M059J (cell line): Measurements from ENCODE around the gene ALDH1A2. TPM values are rescaled to one million over a fixed set of nuclear protein-coding genes. Genes with fewer than 3 reads are reported as not detected.

Experiments used
- DNase-seq: peaks from one replicate; pipeline ENCODE4 v3.0.0-alpha.2; 2012; ENCODE audit warnings: low read depth
- total RNA-seq: library from RNA; depleted of rRNA; stranded (reverse); fragments of >200 nt; shearing (Covaris generic); gene quantifications from 2 replicates; pipeline ENCODE4 v1.2.3, GENCODE V29; 2014

ALDH1A2 gene
- total RNA-seq, 1 experiment from 2014 or later: 0.17 TPM

DNA sequence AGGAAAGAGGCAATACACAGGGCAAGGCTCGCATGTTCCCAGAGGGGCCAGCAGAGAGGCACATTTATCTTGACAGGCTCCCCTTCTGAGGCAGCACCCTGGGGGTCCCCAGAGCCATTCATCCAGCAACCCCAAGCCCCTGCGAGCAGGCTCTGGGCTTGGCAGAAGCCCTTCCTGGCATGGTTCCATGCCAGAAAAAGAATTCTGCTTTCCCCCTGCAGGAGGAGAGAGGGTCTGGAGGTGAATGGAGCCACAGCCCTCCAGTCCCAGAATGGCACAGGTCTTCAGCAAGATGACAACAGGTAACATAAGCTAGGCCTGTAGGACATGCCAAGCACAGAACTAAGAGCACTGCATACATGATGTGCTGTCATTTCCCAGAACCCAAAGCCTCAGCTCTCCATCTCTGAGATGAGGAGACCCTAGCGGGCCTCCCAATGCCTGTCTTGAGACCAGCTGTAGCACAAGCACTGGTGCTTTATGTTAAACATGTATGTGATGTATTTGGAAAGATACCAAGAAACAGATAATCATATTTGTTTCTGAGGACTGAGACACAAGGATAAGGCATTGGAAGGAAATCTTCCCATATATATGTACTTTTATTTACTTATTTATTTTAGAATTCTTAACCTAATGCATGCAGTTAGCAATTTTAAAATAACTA, 121.6 kb downstream of the ALDH1A2 start:
- DNase-seq: no peak

DNA sequence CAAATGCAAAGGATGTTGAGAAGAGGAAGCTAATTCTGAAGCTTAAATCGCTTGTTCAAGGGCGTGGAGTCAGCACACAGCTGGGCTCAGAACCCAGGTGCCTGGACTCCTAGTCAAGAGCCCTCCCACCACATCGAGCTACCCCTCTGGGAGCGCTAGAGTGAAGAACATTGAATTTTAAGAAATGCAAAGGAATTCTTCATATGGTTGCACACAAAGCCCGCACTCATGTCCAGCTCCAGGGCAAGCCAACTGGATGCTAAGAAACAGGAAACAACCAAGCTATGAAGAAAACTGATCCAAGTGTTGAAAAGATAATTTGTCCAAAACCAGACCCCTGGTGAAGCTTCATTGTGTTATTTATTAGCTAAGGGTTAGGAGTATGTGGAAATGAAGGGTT, 122.3 kb downstream of the ALDH1A2 start:
- no peak for DNase-seq

DNA sequence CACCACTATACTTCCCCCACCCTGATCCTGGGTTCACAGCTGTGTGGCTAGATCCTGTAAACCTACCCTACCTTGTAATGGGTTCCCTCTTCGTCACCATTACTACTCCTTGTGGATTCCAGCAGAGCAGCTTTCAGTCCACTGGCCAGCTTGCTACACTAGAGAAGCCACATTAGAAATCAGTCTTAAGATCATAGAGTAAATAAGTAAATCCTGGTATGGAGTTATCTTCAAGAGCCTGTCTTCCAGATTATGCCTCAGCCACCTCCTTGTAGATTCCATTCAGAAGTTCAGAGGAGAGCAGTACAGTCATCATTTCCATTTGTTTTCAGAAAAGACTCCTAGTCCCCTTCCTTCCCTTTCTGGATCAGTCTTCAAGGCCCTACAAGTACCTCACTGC, 123.7 kb downstream of the ALDH1A2 start:
- no peak for DNase-seq

- DNase-seq: no peak
These were observed 133.2 kb downstream of the ALDH1A2 start for GRCh38 chr15:57932348-57932747.

GRCh38 chr15:57931570-57931969, 133.9 kb downstream of the ALDH1A2 start:
- DNase-seq: no peak

- DNase-seq: no peak
These were observed 138.3 kb downstream of the ALDH1A2 start for GRCh38 chr15:57927091-57927631.

DNA sequence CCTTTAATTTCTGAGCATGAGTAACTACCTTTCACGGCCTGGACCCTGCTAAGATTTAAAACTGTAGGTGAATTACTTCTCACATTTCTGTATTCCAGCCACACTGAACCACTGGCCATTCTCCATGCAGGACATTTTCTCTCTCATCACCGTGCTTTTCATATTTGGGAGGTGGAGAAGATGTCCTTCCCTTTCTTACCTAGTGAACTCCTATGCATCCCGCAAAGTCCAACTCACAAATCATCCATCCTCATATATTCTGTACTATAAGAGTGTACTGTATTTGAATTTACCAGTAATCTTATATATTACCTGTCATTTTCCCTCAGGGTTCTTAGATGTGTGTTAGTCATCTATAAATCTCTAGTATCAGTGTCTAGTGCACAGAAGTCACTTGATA, 139.9 kb downstream of the ALDH1A2 start:
- DNase-seq: no peak

DNA sequence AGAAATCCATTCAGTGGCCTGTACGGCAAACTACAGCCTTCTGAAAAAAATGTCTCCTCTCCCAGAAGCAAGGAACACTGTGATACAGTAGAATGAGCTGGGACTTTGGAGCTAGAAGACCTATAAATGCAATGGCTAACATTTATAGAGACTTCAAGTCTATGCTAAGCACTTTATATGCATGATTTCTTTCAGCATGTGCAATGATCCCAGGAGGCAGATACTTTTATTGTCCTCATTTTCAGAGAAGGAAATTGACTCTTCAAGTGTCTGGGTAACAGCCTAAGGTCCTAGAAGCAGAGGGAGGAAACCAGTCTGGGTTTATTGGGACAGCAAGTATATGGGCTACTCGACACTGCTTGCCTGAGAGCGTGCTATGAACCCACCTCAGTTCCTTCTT, 140.9 kb downstream of the ALDH1A2 start:
- no peak for DNase-seq

DNA sequence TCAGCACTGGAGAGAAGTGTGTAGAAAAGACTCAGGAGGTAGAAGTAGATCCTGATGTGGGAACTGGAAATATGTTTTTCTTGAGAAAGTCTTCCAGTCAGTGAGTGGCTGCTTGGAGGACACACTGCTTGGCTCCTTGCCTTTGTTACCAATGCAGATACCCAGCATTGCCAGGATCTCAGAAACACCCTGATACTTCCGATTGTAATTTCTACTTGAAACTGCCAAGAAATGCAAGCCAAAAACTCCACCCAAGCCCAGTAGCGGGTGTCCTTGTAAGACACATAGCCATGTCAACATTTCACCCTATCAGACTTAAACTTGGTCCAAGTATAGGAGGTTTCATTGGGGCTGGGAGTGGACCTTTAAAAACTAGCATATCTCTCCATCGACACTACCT, 141.8 kb downstream of the ALDH1A2 start:
- DNase-seq: no peak

- DNase-seq: no peak
These were observed 142.2 kb downstream of the ALDH1A2 start for GRCh38 chr15:57923306-57923705.

- peak; percentile 66 for DNase-seq
These were observed 142.7 kb downstream of the ALDH1A2 start for GRCh38 chr15:57922776-57923175.

- DNase-seq: peak; percentile 40
These were observed 144.1 kb downstream of the ALDH1A2 start for GRCh38 chr15:57921371-57921770.

GRCh38 chr15:57920911-57921310, 144.6 kb downstream of the ALDH1A2 start:
- DNase-seq: peak; percentile 58

DNA sequence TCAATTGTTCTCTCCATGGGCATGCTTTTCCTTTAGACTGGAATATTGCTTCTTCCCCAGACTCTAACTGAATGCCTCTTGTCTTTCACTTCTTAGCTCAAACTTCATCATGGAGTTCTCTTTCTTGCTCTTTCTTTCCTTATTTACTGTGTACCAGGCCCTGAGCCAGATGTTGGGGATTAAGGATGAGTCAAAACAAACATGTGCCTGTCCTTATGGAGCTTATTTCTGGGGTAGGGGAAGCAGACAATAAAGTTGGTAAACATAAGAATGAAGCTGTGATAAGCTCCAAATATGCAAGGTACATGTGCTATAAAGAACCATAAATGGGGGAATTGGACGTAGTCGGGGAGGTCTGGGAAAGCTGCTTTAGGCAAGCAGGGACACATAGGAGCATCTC, 145.8 kb downstream of the ALDH1A2 start:
- DNase-seq: no peak

DNA sequence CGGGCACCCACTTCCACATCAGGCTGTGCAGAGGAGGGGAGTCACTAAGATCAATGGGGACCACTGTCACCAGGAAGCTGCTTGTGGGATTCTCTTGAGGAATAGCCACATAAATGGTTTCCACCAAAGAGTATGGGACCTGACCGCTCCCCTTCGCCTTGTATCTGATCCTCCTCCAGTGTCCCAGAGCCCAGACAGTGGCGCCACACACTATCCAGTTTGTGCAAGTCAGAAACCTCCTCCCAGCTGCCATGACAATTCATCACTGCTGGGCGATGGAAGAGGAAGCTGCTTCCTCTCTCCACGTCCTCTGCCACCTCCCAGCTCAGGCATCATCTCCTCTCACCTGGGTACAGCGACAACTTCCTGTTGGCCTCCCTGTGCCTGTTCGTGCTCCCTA, 147.5 kb downstream of the ALDH1A2 start:
- no peak for DNase-seq

DNA sequence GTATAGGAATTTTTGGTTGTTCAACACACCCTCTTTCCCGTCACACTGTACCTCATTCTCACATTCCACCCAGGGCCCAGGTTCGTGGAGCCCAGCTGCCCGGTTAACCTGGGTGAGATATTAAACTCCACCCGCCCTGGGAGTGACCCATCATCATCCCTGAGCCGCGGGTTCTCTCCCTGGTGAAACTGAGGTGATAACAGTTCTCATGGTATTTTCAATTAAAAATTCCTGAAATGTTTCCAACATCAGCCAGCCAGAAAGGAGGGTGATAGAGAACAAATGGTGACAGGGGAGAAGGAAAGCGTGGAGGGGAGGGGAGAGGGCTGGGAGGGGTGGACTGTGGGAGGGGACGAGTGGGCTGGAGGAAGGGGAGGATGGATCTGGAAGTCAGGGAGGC, 148.8 kb downstream of the ALDH1A2 start:
- no peak for DNase-seq

DNA sequence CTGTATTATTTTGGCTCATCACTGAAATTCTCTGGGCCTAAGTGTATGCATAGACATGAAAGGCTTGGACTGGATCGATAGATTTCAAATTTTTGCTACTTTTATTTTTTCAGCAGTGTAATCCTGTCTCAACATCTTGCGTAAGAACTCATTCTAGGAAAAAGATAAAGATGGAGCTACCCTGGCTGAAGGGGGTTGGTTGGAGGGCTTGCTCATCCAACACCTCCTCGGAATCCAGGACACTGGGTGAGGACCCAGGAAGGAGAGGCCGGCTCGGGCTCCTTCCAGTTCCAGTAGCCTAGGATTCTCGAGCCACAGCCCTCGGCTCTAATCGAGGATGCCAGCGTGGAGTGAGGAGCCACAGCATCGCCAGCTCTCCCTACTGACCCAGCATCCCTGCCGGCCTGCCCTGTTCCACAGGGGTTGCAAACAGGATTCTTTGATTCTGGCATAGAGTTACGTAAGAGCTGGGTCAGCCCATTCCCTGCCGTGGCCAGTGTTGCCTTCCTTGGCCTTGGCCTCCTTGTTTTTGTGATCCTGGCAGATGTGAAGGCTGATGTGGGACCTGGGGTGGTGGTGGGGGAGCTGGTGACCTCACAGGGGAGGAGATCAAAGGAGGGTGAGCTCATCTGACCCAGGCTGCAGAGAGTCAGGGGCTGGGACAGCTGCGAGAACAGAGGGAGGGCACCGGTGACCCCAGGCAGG, 149.5 kb downstream of the ALDH1A2 start:
- DNase-seq: no peak

- no peak for DNase-seq
These were observed 151.0 kb downstream of the ALDH1A2 start for GRCh38 chr15:57914350-57915055.

DNA sequence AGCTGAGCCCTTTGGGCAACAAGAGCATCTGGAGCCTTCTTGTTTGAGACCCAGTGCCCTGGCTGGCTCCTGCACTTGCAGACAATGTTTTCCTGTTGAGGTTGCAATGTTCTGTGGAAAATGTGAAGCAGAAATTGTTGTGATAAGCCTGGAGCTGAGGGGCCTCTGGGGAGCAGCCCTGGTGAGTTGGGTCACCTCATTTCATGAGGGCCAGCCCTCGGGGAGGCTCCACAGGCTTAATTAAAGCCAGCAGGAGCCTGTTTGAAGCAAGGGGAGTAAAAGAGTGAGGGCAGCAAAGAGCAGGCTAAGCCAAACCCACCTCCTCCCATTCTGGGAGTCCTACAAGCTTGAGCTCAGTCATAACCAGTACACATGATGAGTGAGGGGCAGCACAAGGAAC, 154.3 kb downstream of the ALDH1A2 start:
- DNase-seq: no peak

DNA sequence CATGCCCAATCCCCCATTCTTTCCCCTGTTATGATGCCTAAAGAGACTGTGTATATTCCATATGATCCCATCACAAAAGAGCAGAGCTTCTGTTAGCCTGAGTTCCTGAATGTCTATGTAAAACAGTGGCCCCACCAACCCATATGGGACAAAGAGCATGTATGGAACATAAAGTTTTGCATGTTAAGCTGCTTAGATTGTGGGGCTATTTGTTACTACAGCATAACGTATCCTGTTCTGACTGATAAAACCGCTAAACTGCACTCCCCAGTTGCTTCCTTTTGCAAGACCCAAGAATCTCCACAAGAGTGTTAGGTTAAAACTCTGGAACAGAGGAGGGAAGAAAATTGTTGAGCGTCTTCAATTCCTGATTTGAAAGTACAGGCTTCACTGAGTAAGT, 154.8 kb downstream of the ALDH1A2 start:
- no peak for DNase-seq

DNA sequence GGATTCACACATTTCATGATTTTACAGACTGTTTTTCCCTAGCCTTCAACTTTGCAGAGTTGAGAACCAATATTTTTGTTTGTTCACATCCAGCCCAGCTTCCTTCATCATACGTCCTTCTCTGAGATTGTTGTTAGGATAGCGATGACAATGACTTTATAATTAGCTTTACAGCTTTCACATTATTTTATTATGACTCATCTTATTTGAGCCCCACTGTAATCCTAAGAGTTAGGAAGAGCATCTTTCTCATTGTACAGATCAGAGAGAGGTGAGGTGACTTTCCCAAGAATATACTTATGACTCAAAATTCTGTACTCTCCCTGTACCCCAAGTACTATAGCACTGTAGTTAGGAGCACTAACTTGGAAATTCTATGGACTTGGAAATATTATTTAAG, 156.1 kb downstream of the ALDH1A2 start:
- DNase-seq: no peak

GRCh38 chr15:57903626-57904025, 161.9 kb downstream of the ALDH1A2 start:
- DNase-seq: no peak
